Fibroblast of lung (primary cell): ENCODE results near the gene CRHR1. TPM values are rescaled to one million over a fixed set of nuclear protein-coding genes. Genes with fewer than 3 reads are reported as not detected.

Experiments
- DNase-seq, 2 donors: peaks; one replicate each; pipeline versions ENCODE4 v3.0.0 to v3.0.0-alpha.2; 2010; ENCODE audit warnings: low read depth in 2 of 2
- H2AFZ ChIP-seq: 2 replicates; pipeline ENCODE4 v1.5.1; 2012; ENCODE audit warnings: low read length, control low read depth, inconsistent platforms
- H3K27ac ChIP-seq: 2 replicates; pipeline ENCODE4 v1.5.1; 2011; ENCODE audit warnings: low read length, control low read depth; ENCODE audit not compliant: insufficient read depth
- H3K27me3 ChIP-seq: 2 replicates; pipeline ENCODE4 v1.5.1; 2011; ENCODE audit warnings: mild to moderate bottlenecking, low read length; ENCODE audit not compliant: control insufficient read depth, insufficient read depth
- H3K36me3 ChIP-seq: 2 replicates; pipeline ENCODE4 v1.5.1; 2011; ENCODE audit warnings: low read length; ENCODE audit not compliant: control insufficient read depth, insufficient read depth
- H3K4me1 ChIP-seq: 2 replicates; pipeline ENCODE4 v1.5.1; 2011; ENCODE audit warnings: low read length; ENCODE audit not compliant: control insufficient read depth, insufficient read depth; ENCODE audit errors: extremely low read depth
- H3K4me2 ChIP-seq: 2 replicates; pipeline ENCODE4 v1.5.1; 2011; ENCODE audit warnings: low read length, control low read depth; ENCODE audit not compliant: insufficient read depth; ENCODE audit errors: extremely low read depth
- H3K4me3 ChIP-seq, 4 experiments: fragments of 200-600 bp in 1 of 4; sonication (generic) in 1 of 4; replicated peaks in 1 of 4; 2 replicates each; pipeline ENCODE4 v1.5.1; 2011 to 2016; ENCODE audit warnings: low read length in 4 of 4, low read depth in 3 of 4, mild to moderate bottlenecking in 3 of 4, control low read depth in 2 of 4, inconsistent platforms in 1 of 4, mixed read lengths in 1 of 4; ENCODE audit not compliant: insufficient read depth in 1 of 4; ENCODE audit errors: control extremely low read depth in 1 of 4
- H3K79me2 ChIP-seq: 2 replicates; pipeline ENCODE4 v1.5.1; 2012; ENCODE audit warnings: mild to moderate bottlenecking, low read length, inconsistent platforms; ENCODE audit not compliant: control insufficient read depth, insufficient read depth
- H3K9ac ChIP-seq: 2 replicates; pipeline ENCODE4 v1.5.1; 2011; ENCODE audit warnings: mild to moderate bottlenecking, low read length, control low read depth; ENCODE audit not compliant: insufficient read depth
- H3K9me3 ChIP-seq: 2 replicates; pipeline ENCODE4 v1.5.1; 2012; ENCODE audit warnings: low read depth, low read length; ENCODE audit not compliant: control insufficient read depth, insufficient read depth
- H4K20me1 ChIP-seq: 2 replicates; pipeline ENCODE4 v1.5.1; 2011; ENCODE audit warnings: low read length; ENCODE audit not compliant: control insufficient read depth, insufficient read depth; ENCODE audit errors: extremely low read depth
- CTCF ChIP-seq, 2 donors: IDR thresholded peaks in 1 of 2; conservative IDR thresholded peaks in 1 of 2; 1 replicate in 1 of 2; 2 replicates in 1 of 2; pipeline ENCODE4 v1.5.1; 2011 to 2012; ENCODE audit warnings: low read length in 2 of 2, control low read depth in 1 of 2, inconsistent platforms in 1 of 2, low read depth in 1 of 2, mild to moderate bottlenecking in 1 of 2
- EZH2 ChIP-seq: IDR thresholded peaks from 2 replicates; pipeline ENCODE4 v1.5.1; 2012; ENCODE audit warnings: low read length, control low read depth, mild to moderate bottlenecking; ENCODE audit errors: missing control alignments
- polyA plus RNA-seq, 2 donors: library from polyadenylated mRNA; depleted of rRNA in 1 of 2; stranded (reverse) in 1 of 2; unstranded in 1 of 2; fragments of >200 nt; gene quantifications; 2 replicates each; pipeline ENCODE4 v1.2.1, GENCODE V29; 2011 to 2012; ENCODE audit warnings: missing spikeins in 1 of 2
- total RNA-seq: library from RNA; depleted of rRNA; stranded (reverse); fragments of >200 nt; gene quantifications from 2 replicates; pipeline ENCODE4 v1.2.1, GENCODE V29; 2014

The CRHR1 gene
- total and polyA plus RNA-seq, 2 donors (not counting 1 experiment from before 2014, with no cell fraction given), result not detected

DNA sequence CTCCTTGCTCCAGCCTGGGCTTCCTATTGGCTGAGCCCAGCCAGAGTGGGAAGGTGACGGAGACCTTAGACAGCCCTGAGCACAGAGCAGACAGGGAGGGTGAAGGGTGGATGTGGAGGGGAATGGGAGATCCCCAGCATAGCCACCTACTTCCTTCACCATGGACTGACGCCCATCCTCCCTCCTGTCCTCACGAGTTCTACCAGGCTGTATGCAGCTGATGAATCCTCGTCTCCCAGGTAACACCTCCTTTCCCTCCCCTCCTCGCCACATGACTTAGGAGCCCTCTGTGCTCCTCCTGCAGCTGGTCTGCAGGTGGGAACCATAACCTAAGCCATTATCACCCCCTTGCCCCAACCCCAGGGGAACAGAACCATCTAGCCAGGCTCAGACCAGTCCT is 9.0 kb upstream of the CRHR1 start:
- Histone ChIP-seq H4K20me1 (no peaks in the 10 kb centered on the region), H3K4me1 (no peaks in the 10 kb centered on the region), H3K27ac (no peak overlapping the region), H3K79me2 (no peaks in the 10 kb centered on the region), H3K9me3 (no peaks in the 10 kb centered on the region), H3K4me2 (no peak overlapping the region), H3K27me3 (no peaks in the 10 kb centered on the region), H3K9ac (no peak overlapping the region), H3K4me3 (no peak overlapping the region), H2AFZ (no peak overlapping the region), H3K36me3 (no peaks in the 10 kb centered on the region)
- no peak for DNase-seq
- no peak for TF ChIP-seq EZH2
- no peak for TF ChIP-seq CTCF (conservative IDR thresholded peaks at IDR 0.05 in 1 of 2, IDR thresholded peaks at IDR 0.05 in 1 of 2; ENCODE audit: low read depth in 1 of 2, low read length in 2 of 2)

DNA sequence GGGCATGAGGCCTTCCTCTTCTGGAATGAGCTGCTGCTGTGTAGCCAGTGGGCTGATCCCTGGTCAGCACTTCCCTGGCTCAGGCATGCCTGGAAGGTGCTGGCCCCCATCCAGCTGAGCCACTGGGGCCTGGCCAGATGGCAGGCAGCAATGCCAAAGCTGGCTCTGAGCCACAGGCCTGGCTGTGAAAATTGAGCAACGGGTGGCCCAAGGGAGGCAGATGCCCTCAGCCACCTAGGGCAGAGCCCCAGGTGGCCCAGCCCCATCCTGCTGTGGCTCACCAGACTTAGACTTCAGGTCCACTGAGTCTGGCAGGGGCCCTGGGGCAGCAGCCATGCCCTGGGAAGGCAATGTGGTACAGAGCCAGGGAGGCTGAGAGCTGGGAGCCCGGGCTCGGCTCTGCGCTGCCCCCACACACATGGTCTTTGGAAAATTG is 8.5 kb upstream of the CRHR1 start:
- Histone ChIP-seq H3K27ac (no peak overlapping the region), H3K79me2 (no peaks in the 10 kb centered on the region), H3K27me3 (no peaks in the 10 kb centered on the region), H3K36me3 (no peaks in the 10 kb centered on the region), H3K9me3 (no peaks in the 10 kb centered on the region), H4K20me1 (no peaks in the 10 kb centered on the region), H3K4me3 (no peak overlapping the region), H3K4me2 (no peak overlapping the region), H2AFZ (no peak overlapping the region), H3K9ac (no peak overlapping the region), H3K4me1 (no peaks in the 10 kb centered on the region)
- TF ChIP-seq EZH2, result no peak
- TF ChIP-seq CTCF (conservative IDR thresholded peaks at IDR 0.05 in 1 of 2, IDR thresholded peaks at IDR 0.05 in 1 of 2; ENCODE audit: low read depth in 1 of 2, low read length in 2 of 2), result no peak
- DNase-seq, result no peak

GRCh38 chr17:45776896-45777295 is 7.2 kb upstream of the CRHR1 start:
- no peak overlapping the region for H2AFZ ChIP-seq

More at GRCh38 chr17:45776896-45777295, 7.2 kb upstream of the CRHR1 start:
- no peak for DNase-seq
- no peak overlapping the region for H3K4me3 ChIP-seq
- H3K9me3 ChIP-seq, result no peaks in the 10 kb centered on the region
- no peaks in the 10 kb centered on the region for H3K79me2 ChIP-seq
- H3K27ac ChIP-seq, result no peak overlapping the region
- no peaks in the 10 kb centered on the region for H3K4me1 ChIP-seq
- peaks cover 6% of the 10 kb centered on the region for H3K27me3 ChIP-seq
- H3K9ac ChIP-seq, result no peak overlapping the region
- TF ChIP-seq EZH2, result no peak
- no peak for TF ChIP-seq CTCF (conservative IDR thresholded peaks at IDR 0.05 in 1 of 2, IDR thresholded peaks at IDR 0.05 in 1 of 2; ENCODE audit: low read depth in 1 of 2, low read length in 2 of 2)
- H3K36me3 ChIP-seq, result no peaks in the 10 kb centered on the region
- no peaks in the 10 kb centered on the region for H4K20me1 ChIP-seq
- no peak overlapping the region for H3K4me2 ChIP-seq
